ENCODE measurements around the gene YWHAH. TPM values are rescaled to one million over a fixed set of nuclear protein-coding genes. Genes with fewer than 3 reads are reported as not detected.

Gene YWHAH
- total and polyA plus RNA-seq, 9 of the 15 experiments (the other 6 are each of a cell fraction or from before 2014, with no cell fraction given), result 32.0 to 177 (median 114) TPM

- Histone ChIP-seq H3K4me2 (ENCODE audit: insufficient read depth, low read length) (peak overlapping the region; percentile 89), H3K9me3 (replicated peaks; ENCODE audit: control insufficient read depth, insufficient read depth, low read depth, low read length) (no peaks in the 10 kb centered on the region), H3K9me1 (ENCODE audit: control insufficient read depth, insufficient read depth, low read length) (no peaks in the 10 kb centered on the region), H3K4me1 (replicated peaks in 1 of 2; ENCODE audit: control insufficient read depth in 2 of 2, insufficient read depth in 2 of 2, low read length in 2 of 2) (peaks cover 3 to 18% of the 10 kb centered on the region in 2 experiments; a peak in 4 of 5 replicates), H3K4me3 (peak overlapping the region; percentile 45), H3K36me3 (ENCODE audit: control insufficient read depth, insufficient read depth, low read length) (no peaks in the 10 kb centered on the region), H2AFZ (ENCODE audit: low read depth, low read length) (peak overlapping the region; percentile 96), H3K27ac (ENCODE audit: extremely low read depth, low read depth, low read length) (no peak overlapping the region), H4K20me1 (replicated peaks; ENCODE audit: control insufficient read depth, insufficient read depth, low read length) (no peaks in the 10 kb centered on the region), H3K9ac (ENCODE audit: insufficient read depth in 1 of 2, low read depth in 2 of 2, low read length in 2 of 2) (peak overlapping the region; percentile 53 to 92; a peak in 3 of 4 replicates), H3K79me2 (ENCODE audit: control insufficient read depth, insufficient read depth, low read length) (no peaks in the 10 kb centered on the region), H3K27me3 (ENCODE audit: control insufficient read depth in 2 of 2, insufficient read depth in 2 of 2, low read length in 2 of 2) (no peaks in the 10 kb centered on the region)
- FAIRE-seq, result no peak
- in situ Hi-C loops (cut with MboI), result no loop called here
- ATAC-seq, result peak; percentile 97
- intact Hi-C loops (cut with micrococcal nuclease), result loop anchor here (2.0 to 10.0 kb wide), 3 partner anchors 306 to 406 kb away; no protein-coding TSS in a partner anchor
- WGBS (ENCODE audit: insufficient coverage, low coverage, missing lambda C conversion rate), result 5% methylated on average over 31 of the region's 55 CpGs
- ChIA-PET CTCF (ENCODE audit: low intra/inter-chr PET ratio) (interaction anchor here (0.6 to 2.7 kb wide), 4 partner anchors 104 to 414 kb away, joined by 3 to 8 read pairs (median 4); no protein-coding TSS in a partner anchor), POLR2A (interaction anchor here (0.6 to 1.5 kb wide), 4 partner anchors 93 to 390 kb away, joined by 3 to 7 read pairs (median 4); partner anchors contain the start of gene PISD)
- no TSS peak for BruUV-seq (replicated peaks)
- peak; percentile 82 to 96 (median 92) for DNase-seq (ENCODE audit: extremely low read depth in 1 of 4, low spot score in 3 of 4)
- TF ChIP-seq PRMT5 (CRISPR knock-in tag; IDR thresholded peaks at IDR 0.05) (no peak), ELF4 (CRISPR knock-in tag; IDR thresholded peaks at IDR 0.05) (no peak), SMARCE1 (IDR thresholded peaks at IDR 0.05) (peak; percentile 40; the same call in 1 of the 2 replicates), HDAC1 (IDR thresholded peaks at IDR 0.05) (peak in 1 of 2 experiments; percentile 40; a peak in 2 of 4 replicates), PML (IDR thresholded peaks at IDR 0.05; ENCODE audit: low read length) (no peak), KLF1 (tag; IDR thresholded peaks at IDR 0.05) (no peak), TFAP4 (CRISPR knock-in tag; IDR thresholded peaks at IDR 0.05; ENCODE audit: borderline replicate concordance) (peak; percentile 51), SMC3 (conservative IDR thresholded peaks at IDR 0.05; ENCODE audit: insufficient read depth, low read depth, low read length) (peak; percentile 37; the same call in 1 of the 2 replicates), ZNF696 (CRISPR knock-in tag; conservative IDR thresholded peaks at IDR 0.05) (no peak), BCOR (IDR thresholded peaks at IDR 0.05) (0 out of 2 replicates have a peak, but pooled peaks have one; percentile 22), HINFP (tag; conservative IDR thresholded peaks at IDR 0.05; ENCODE audit: low read depth) (0 out of 2 replicates have a peak, but pooled peaks have one; percentile 31), VEZF1 (CRISPR knock-in tag; IDR thresholded peaks at IDR 0.05) (peak; percentile 67), CHD4 (IDR thresholded peaks at IDR 0.05; ENCODE audit: insufficient read depth, insufficient replicate concordance, low read depth, low read length, poor library complexity, severe bottlenecking) (no peak), JUND (IDR thresholded peaks at IDR 0.05; ENCODE audit: borderline replicate concordance, low read depth, low read length) (peak; percentile 35; the same call in 1 of the 2 replicates), JUND (tag; IDR thresholded peaks at IDR 0.05; ENCODE audit: borderline replicate concordance, low read depth, low read length) (no peak), LARP7 (IDR thresholded peaks at IDR 0.05) (peak; percentile 80; the same call in 1 of the 2 replicates), COPS2 (conservative IDR thresholded peaks at IDR 0.05) (no peak), ZNF436 (CRISPR knock-in tag; IDR thresholded peaks at IDR 0.05) (no peak)
Observed at GRCh38 chr22:31970490-31971444, 26.4 kb downstream of the YWHAH start.
